Right lobe of liver (tissue), 4 donors: ENCODE results near the gene GMDS.

Experiments used
- POLR2A ChIP-seq: fragments of 450-650 bp; IDR thresholded peaks from one replicate; pipeline ENCODE4 v1.6.1; 2017; ENCODE audit warnings: antibody characterized with exemption, mild to moderate bottlenecking
- TF ChIP-seq, protein P1 (sequence below), 4 donors: fragments of 200-600 bp in 3 of 4; fragments of 450-650 bp in 1 of 4; IDR thresholded peaks; one replicate each; pipeline versions ENCODE4 v1.5.1 to v1.8.0; 2016 to 2022; ENCODE audit warnings: antibody characterized with exemption in 4 of 4, mild to moderate bottlenecking in 2 of 4
- donor health status: DM: no; HTN: no; CAD: no.
- donor health status: DM: no; HTN: no; CAD: no.
- donor health status: DM: no; HTN: yes; CAD: no.

DNA sequence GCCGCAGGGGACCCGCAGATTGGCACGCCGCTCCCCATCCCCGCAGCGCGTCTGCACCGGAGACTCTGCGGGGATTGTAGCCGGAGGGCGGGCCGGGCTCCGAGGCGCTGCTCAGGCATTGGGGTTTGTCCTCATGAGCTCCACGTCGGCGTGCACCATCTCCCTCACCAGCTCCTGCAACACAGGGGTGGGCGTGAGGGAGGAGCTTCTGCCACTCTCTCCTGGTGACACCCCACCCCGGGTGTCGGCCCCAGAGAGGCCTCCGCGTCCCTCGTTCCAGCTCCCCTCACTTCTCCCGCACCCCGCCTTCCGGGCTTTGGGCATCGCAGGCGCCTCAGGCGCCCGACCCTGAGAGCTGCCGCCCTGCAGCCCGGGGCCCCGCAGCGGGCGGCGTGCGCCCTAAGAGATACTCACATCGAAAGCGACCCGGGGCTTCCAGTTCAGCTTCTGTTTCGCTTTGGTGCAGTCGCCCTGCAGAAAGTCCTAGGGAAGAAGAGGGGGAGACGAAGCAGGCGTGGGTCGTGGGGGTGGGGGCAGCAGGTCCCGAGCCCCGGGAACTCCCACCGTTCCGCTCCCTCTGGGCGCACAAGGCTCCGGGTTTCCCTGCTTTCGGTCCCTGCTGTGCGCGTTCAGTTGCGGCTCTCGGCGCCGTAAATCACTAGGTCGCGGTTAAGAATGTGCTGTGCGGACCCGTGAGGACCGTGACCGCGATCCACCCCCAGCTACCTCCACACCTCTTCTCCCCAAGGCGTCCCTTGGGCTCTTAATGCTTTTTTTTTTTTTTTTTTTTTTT lies 621.2 kb downstream of the GMDS start:
- no peak for TF ChIP-seq POLR2A
- TF ChIP-seq, protein P1, sequence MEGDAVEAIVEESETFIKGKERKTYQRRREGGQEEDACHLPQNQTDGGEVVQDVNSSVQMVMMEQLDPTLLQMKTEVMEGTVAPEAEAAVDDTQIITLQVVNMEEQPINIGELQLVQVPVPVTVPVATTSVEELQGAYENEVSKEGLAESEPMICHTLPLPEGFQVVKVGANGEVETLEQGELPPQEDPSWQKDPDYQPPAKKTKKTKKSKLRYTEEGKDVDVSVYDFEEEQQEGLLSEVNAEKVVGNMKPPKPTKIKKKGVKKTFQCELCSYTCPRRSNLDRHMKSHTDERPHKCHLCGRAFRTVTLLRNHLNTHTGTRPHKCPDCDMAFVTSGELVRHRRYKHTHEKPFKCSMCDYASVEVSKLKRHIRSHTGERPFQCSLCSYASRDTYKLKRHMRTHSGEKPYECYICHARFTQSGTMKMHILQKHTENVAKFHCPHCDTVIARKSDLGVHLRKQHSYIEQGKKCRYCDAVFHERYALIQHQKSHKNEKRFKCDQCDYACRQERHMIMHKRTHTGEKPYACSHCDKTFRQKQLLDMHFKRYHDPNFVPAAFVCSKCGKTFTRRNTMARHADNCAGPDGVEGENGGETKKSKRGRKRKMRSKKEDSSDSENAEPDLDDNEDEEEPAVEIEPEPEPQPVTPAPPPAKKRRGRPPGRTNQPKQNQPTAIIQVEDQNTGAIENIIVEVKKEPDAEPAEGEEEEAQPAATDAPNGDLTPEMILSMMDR (IDR thresholded peaks at IDR 0.05), result no peak
